ENCODE results near the gene SLCO3A1.
A peak's percentile ranks its signal among the peaks of the same experiment; 100 is the strongest.

Gene SLCO3A1

DNA sequence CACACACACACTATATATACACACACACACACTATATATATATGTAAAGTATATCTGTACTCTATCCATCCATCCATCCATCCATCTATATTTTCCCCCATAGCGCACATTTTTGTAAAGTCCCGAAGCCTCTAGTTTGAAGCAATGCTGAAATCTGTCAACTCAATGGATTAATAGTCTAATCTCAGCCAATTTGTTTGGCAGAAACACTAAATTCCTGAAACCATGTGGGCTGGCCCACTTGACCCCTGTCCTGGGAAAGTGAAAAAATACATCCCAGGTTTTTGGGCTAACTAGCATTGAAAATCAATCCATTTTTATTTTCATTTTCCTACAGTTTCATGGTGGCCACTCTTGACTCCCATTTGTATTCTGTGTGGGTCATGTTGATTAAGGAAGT, 166.7 kb downstream of the SLCO3A1 start:
- no peak overlapping the region for H3K9ac ChIP-seq (ENCODE audit: low read depth, low read length, poor library complexity, severe bottlenecking)

DNA sequence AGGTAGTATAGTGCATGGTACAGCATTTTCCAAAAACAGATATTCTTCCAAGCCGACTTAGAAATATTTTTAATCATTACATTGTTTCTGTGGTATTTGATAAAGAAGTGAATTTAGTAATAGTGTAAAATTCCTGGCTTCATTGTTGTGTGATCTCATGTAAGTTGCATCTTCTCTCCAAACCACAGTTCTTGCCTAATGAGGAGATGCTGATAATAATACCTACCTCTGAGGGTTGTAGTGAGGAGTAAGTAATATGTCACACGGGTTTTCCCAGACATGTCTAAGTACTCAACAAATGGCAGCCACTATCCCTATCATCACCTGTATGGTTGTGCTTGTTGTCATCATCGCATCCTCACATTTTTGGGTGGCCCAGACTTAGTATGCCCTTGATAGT, 167.3 kb downstream of the SLCO3A1 start:
- TF ChIP-seq EZH2phosphoT487 (IDR thresholded peaks at IDR 0.05; ENCODE audit: borderline replicate concordance) (no peak), CTCF (conservative IDR thresholded peaks at IDR 0.05; ENCODE audit: low read length) (no peak)
- Histone ChIP-seq H3K79me2 (ENCODE audit: insufficient read depth, low read length) (no peaks in the 10 kb centered on the region), H3K9me3 (ENCODE audit: insufficient read depth, low read depth, low read length) (no peaks in the 10 kb centered on the region)

More for the DNA sequence above, 166.7 kb downstream of the SLCO3A1 start:
- Histone ChIP-seq H3K9me2 (replicated peaks; ENCODE audit: low read depth, low read length) (no peaks in the 10 kb centered on the region), H3K27me3 (ENCODE audit: insufficient read depth, low read length, poor library complexity, severe bottlenecking) (no peaks in the 10 kb centered on the region), H4K20me1 (ENCODE audit: insufficient read depth, low read length, poor library complexity, severe bottlenecking) (peaks cover 3% of the 10 kb centered on the region), H3F3A (ENCODE audit: low read depth) (no peaks in the 10 kb centered on the region), H3K4me1 (ENCODE audit: insufficient read depth, low read length, poor library complexity, severe bottlenecking) (peaks cover 18% of the 10 kb centered on the region), H3K4me2 (ENCODE audit: low read depth, low read length, poor library complexity, severe bottlenecking) (no peak overlapping the region), H3K79me2 (ENCODE audit: insufficient read depth, low read length) (no peaks in the 10 kb centered on the region), H3K36me3 (ENCODE audit: insufficient read depth, low read length) (no peaks in the 10 kb centered on the region), H3K9me3 (ENCODE audit: insufficient read depth, low read depth, low read length) (no peaks in the 10 kb centered on the region), H3K4me3 (ENCODE audit: low read length, poor library complexity, severe bottlenecking) (no peak overlapping the region), H2AFZ (ENCODE audit: low read length) (no peak overlapping the region)
- TF ChIP-seq CTCF (conservative IDR thresholded peaks at IDR 0.05; ENCODE audit: low read length) (no peak), EZH2phosphoT487 (IDR thresholded peaks at IDR 0.05; ENCODE audit: borderline replicate concordance) (no peak)

GRCh38 chr15:92021792-92022191, 168.3 kb downstream of the SLCO3A1 start:
- Histone ChIP-seq H3K9me3 (ENCODE audit: insufficient read depth, low read depth, low read length) (no peaks in the 10 kb centered on the region), H3K4me1 (ENCODE audit: insufficient read depth, low read length, poor library complexity, severe bottlenecking) (peaks cover 18% of the 10 kb centered on the region), H2AFZ (ENCODE audit: low read length) (no peak overlapping the region), H3K9me2 (replicated peaks; ENCODE audit: low read depth, low read length) (no peaks in the 10 kb centered on the region), H4K20me1 (ENCODE audit: insufficient read depth, low read length, poor library complexity, severe bottlenecking) (peaks cover 3% of the 10 kb centered on the region), H3K36me3 (ENCODE audit: insufficient read depth, low read length) (no peaks in the 10 kb centered on the region), H3K79me2 (ENCODE audit: insufficient read depth, low read length) (no peaks in the 10 kb centered on the region), H3F3A (ENCODE audit: low read depth) (no peaks in the 10 kb centered on the region), H3K9ac (ENCODE audit: low read depth, low read length, poor library complexity, severe bottlenecking) (no peak overlapping the region), H3K4me3 (ENCODE audit: low read length, poor library complexity, severe bottlenecking) (no peak overlapping the region), H3K27me3 (ENCODE audit: insufficient read depth, low read length, poor library complexity, severe bottlenecking) (no peaks in the 10 kb centered on the region), H3K4me2 (ENCODE audit: low read depth, low read length, poor library complexity, severe bottlenecking) (peak overlapping the region; percentile 30)
- no peak for TF ChIP-seq CTCF (conservative IDR thresholded peaks at IDR 0.05; ENCODE audit: low read length)
- no peak for TF ChIP-seq EZH2phosphoT487 (IDR thresholded peaks at IDR 0.05; ENCODE audit: borderline replicate concordance)

More for the DNA sequence above, 167.3 kb downstream of the SLCO3A1 start:
- H3K9ac ChIP-seq (ENCODE audit: low read depth, low read length, poor library complexity, severe bottlenecking): no peak overlapping the region
- H3K4me3 ChIP-seq (ENCODE audit: low read length, poor library complexity, severe bottlenecking): no peak overlapping the region
- H3K4me1 ChIP-seq (ENCODE audit: insufficient read depth, low read length, poor library complexity, severe bottlenecking): peaks cover 18% of the 10 kb centered on the region
- no peak overlapping the region for H3K4me2 ChIP-seq (ENCODE audit: low read depth, low read length, poor library complexity, severe bottlenecking)
- peaks cover 3% of the 10 kb centered on the region for H4K20me1 ChIP-seq (ENCODE audit: insufficient read depth, low read length, poor library complexity, severe bottlenecking)
- no peaks in the 10 kb centered on the region for H3F3A ChIP-seq (ENCODE audit: low read depth)
- no peaks in the 10 kb centered on the region for H3K9me2 ChIP-seq (replicated peaks; ENCODE audit: low read depth, low read length)
- no peaks in the 10 kb centered on the region for H3K36me3 ChIP-seq (ENCODE audit: insufficient read depth, low read length)
- H3K27me3 ChIP-seq (ENCODE audit: insufficient read depth, low read length, poor library complexity, severe bottlenecking): no peaks in the 10 kb centered on the region
- H2AFZ ChIP-seq (ENCODE audit: low read length): no peak overlapping the region

All from Loucy (cell line).